NT2/D1 (cell line): ENCODE data around the gene MYLK2.

Experiments used
- SUZ12 ChIP-seq: IDR thresholded peaks from 2 replicates; pipeline ENCODE4 v1.6.1; 2011; ENCODE audit not compliant: insufficient read length, insufficient read depth; ENCODE audit errors: extremely low read depth
- YY1 ChIP-seq: IDR thresholded peaks from 2 replicates; pipeline ENCODE4 v1.6.1; 2011; ENCODE audit not compliant: insufficient read length, insufficient read depth
- ZNF274 ChIP-seq: IDR thresholded peaks from 2 replicates; pipeline ENCODE4 v1.6.1; 2011; ENCODE audit warnings: mild to moderate bottlenecking, low read depth, low read length

DNA sequence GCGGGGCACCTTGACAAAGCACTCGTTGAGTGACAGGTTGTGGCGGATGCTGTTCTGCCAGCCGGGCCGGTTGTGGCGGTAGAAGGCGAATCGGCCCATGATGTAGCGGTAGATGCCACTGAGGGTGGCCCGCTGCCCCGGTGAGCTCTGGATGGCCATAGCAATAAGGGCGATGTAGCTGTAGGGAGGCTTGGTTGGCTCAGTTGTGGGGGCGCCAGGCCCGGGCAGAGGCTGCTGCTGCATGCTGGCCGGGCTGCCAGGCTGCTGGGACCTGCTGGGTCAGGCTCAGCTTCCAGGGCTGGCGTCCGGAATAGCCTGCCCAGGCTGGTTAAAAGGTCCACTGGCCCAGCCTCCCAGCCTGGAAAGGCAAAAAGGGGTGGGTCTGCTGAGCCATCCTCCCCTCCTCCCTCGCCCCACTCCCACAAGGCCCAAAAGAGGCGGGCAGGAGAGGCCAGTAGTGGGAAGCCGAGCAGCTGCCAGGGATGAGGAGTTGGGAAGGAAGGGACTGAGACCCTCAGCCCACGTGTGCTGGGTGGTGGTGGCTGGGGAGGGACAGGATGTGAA, 26.2 kb downstream of the MYLK2 start, which contains the start of gene FOXS1:
- TF ChIP-seq SUZ12, result no peak
- TF ChIP-seq ZNF274, result no peak
- no peak for TF ChIP-seq YY1
